Transverse colon (tissue), 4 donors: Measurements from ENCODE around the gene FAM83G. TPM values are rescaled to one million over a fixed set of nuclear protein-coding genes. Genes with fewer than 3 reads are reported as not detected.
"Not testable (repeated sequence)": the region's sequence is repeated elsewhere in the genome, so short reads cannot be mapped to it uniquely, and the experiment has no call there.

Source experiments
- DNase-seq: peaks from one replicate; pipeline ENCODE4 v3.0.0-alpha.2; 2019
- H3K27ac ChIP-seq, 4 donors: fragments of 200-600 bp; sonication (generic); 2 replicates each; pipeline ENCODE4 v1.5.1; 2016 to 2018; ENCODE audit warnings: inconsistent platforms in 4 of 4
- H3K27me3 ChIP-seq: fragments of 200-600 bp; sonication (generic); 2 replicates; pipeline ENCODE4 v1.5.1; 2017; ENCODE audit warnings: inconsistent platforms
- H3K36me3 ChIP-seq, 4 donors: fragments of 200-600 bp; sonication (generic); 2 replicates each; pipeline ENCODE4 v1.5.1; 2017 to 2019; ENCODE audit warnings: inconsistent platforms in 4 of 4
- H3K4me1 ChIP-seq, 4 donors: fragments of 200-600 bp; sonication (generic); 2 replicates each; pipeline ENCODE4 v1.5.1; 2017 to 2020; ENCODE audit warnings: inconsistent platforms in 4 of 4
- H3K4me3 ChIP-seq, 4 donors: fragments of 200-600 bp; sonication (generic); 1 replicate in 1 of 4; 2 replicates in 3 of 4; pipeline versions ENCODE4 v1.5.1 to v1.6.1; 2017 to 2019; ENCODE audit warnings: inconsistent platforms in 4 of 4
- H3K9me3 ChIP-seq, 2 donors: fragments of 200-600 bp; sonication (generic); 2 replicates each; pipeline ENCODE4 v1.5.1; 2017 to 2019; ENCODE audit warnings: inconsistent platforms in 2 of 2
- CTCF ChIP-seq, 5 experiments: fragments of 200-600 bp in 3 of 5; fragments of 450-650 bp in 2 of 5; sonication (generic) in 3 of 5; IDR thresholded peaks; 1 replicate in 2 of 5; 2 replicates in 3 of 5; pipeline ENCODE4 v1.5.1; 2016 to 2017; ENCODE audit warnings: antibody characterized with exemption in 5 of 5, inconsistent platforms in 3 of 5, mild to moderate bottlenecking in 2 of 5, moderate library complexity in 1 of 5
- EP300 ChIP-seq: sonication (generic); formaldehyde crosslinking; IDR thresholded peaks from one replicate; pipeline ENCODE4 v1.6.1; 2017; ENCODE audit warnings: antibody characterized with exemption, low read depth
- POLR2A ChIP-seq: fragments of 450-650 bp; IDR thresholded peaks from one replicate; pipeline ENCODE4 v1.6.1; 2016; ENCODE audit warnings: antibody characterized with exemption, mild to moderate bottlenecking, moderate library complexity
- POLR2AphosphoS5 ChIP-seq, 3 donors: sonication (generic); formaldehyde crosslinking; IDR thresholded peaks; one replicate each; pipeline ENCODE4 v1.6.1; 2016; ENCODE audit warnings: antibody characterized with exemption in 3 of 3
- WGBS, 2 donors: methylation state at CpG; one replicate each; pipeline ENCODE4 v1.1.5; 2018; ENCODE audit warnings: low coverage in 1 of 2; 5-methylcytosine and 5-hydroxymethylcytosine counted together
- in situ Hi-C, 4 donors: fragments of 200-750 bp; cut with MboI; loops; one replicate each; pipeline versions ENCODE4 v1.15.0 to v1.15.1; 2017; ENCODE audit warnings: low sequenced_read_pairs in 3 of 4, low pct_ligation_motif_present in 1 of 4, low pct_unique_long_range_greater_than_20kb in 1 of 4
- intact Hi-C: fragments of 100-400 bp; cut with DNase I; formaldehyde crosslinking; loops from one replicate; pipeline ENCODE4 v1.15.1; 2023; ENCODE audit warnings: low total_unique reads
- total RNA-seq, 4 donors: library from RNA; depleted of rRNA; stranded (reverse); fragments of >200 nt; gene quantifications; one replicate each; pipeline ENCODE4 v1.1.0, GENCODE V29; 2016

Gene FAM83G
- total RNA-seq, 4 donors from 2014 or later, result 33.6 to 75.6 (median 39.4) TPM

GRCh38 chr17:18959071-18959844, 45.3 kb downstream of the FAM83G start:
- H3K4me3 ChIP-seq, result no peak overlapping the region
- 85% methylated on average over 22 of the region's 22 CpGs; no CpG with 5 or more reads in 1 of the 2 donors for WGBS, 2 donors
- H3K4me1 ChIP-seq, result peaks cover 0 to 9% (median 2%) of the 10 kb centered on the region in 4 donors
- intact Hi-C loops (no loop called here), in situ Hi-C loops (no loop called here)
- TF ChIP-seq POLR2AphosphoS5 (IDR thresholded peaks at IDR 0.05), result no peak
- no peaks in the 10 kb centered on the region for H3K27me3 ChIP-seq
- DNase-seq, result no peak
- no peak overlapping the region for H3K27ac ChIP-seq
- H3K36me3 ChIP-seq, result no peaks in the 10 kb centered on the region
- H3K9me3 ChIP-seq, result no peaks in the 10 kb centered on the region

DNA sequence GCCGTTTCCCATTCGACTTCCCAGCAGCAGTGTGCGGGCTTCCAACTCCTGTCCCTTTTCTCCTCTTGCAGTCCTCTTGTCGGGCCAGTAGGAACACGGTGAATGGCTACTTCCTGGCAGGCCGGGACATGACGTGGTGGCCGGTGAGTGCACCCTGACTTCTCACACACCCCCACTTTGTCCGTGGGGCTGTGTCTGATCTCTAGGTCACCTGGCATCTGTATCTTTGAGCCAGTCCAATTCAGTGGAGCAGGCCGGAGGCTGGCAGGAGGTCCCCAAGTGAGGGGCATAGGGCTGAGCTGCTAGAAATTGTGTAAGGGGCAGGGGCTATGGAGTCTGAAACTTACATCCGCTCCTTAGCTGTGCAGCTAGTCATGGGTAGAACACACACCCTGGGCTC, 46.0 kb downstream of the FAM83G start:
- Histone ChIP-seq H3K4me1 (peaks cover 0 to 9% (median 2%) of the 10 kb centered on the region in 4 donors), H3K4me3 (no peak overlapping the region), H3K36me3 (no peaks in the 10 kb centered on the region), H3K9me3 (no peaks in the 10 kb centered on the region), H3K27me3 (no peaks in the 10 kb centered on the region), H3K27ac (no peak overlapping the region)
- WGBS, 2 donors, result 97% methylated on average over 11 of the region's 11 CpGs; no CpG with 5 or more reads in 1 of the 2 donors
- no peak for TF ChIP-seq POLR2A
- no peak for TF ChIP-seq CTCF (IDR thresholded peaks at IDR 0.05)
- no peak for TF ChIP-seq POLR2AphosphoS5 (IDR thresholded peaks at IDR 0.05)
- TF ChIP-seq EP300, result no peak
- in situ Hi-C loops (no loop called here), intact Hi-C loops (no loop called here)
- DNase-seq, result no peak

GRCh38 chr17:18957831-18958230, 46.7 kb downstream of the FAM83G start:
- intact Hi-C loops, result no loop called here

GRCh38 chr17:18956581-18956980, 48.0 kb downstream of the FAM83G start:
- no peak overlapping the region for H3K4me3 ChIP-seq
- H3K36me3 ChIP-seq, result no peaks in the 10 kb centered on the region
- no peaks in the 10 kb centered on the region for H3K27me3 ChIP-seq
- in situ Hi-C loops (no loop called here), intact Hi-C loops (no loop called here)
- H3K9me3 ChIP-seq, result no peaks in the 10 kb centered on the region
- TF ChIP-seq POLR2A, result no peak
- TF ChIP-seq EP300, result no peak
- TF ChIP-seq CTCF (IDR thresholded peaks at IDR 0.05), result no peak
- no peak for TF ChIP-seq POLR2AphosphoS5 (IDR thresholded peaks at IDR 0.05)
- DNase-seq, result no peak
- 89% methylated on average over 3 of the region's 3 CpGs; no CpG with 5 or more reads in 1 of the 2 donors for WGBS, 2 donors
- no peak overlapping the region for H3K27ac ChIP-seq
- H3K4me1 ChIP-seq, result peaks cover 0 to 7% (median 2%) of the 10 kb centered on the region in 4 donors

More at GRCh38 chr17:18957831-18958230, 46.7 kb downstream of the FAM83G start:
- no peak overlapping the region for H3K4me3 ChIP-seq
- H3K27ac ChIP-seq, result no peak overlapping the region
- TF ChIP-seq POLR2A (no peak), CTCF (IDR thresholded peaks at IDR 0.05) (no peak), EP300 (no peak), POLR2AphosphoS5 (IDR thresholded peaks at IDR 0.05) (no peak)
- H3K4me1 ChIP-seq, result peaks cover 0 to 9% (median 2%) of the 10 kb centered on the region in 4 donors
- in situ Hi-C loops, result no loop called here
- no peak for DNase-seq
- no peaks in the 10 kb centered on the region for H3K9me3 ChIP-seq
- H3K36me3 ChIP-seq, result no peaks in the 10 kb centered on the region
- WGBS, 2 donors, result 60 to 84% methylated on average over 1 to 4 of the region's 4 CpGs
- no peaks in the 10 kb centered on the region for H3K27me3 ChIP-seq

DNA sequence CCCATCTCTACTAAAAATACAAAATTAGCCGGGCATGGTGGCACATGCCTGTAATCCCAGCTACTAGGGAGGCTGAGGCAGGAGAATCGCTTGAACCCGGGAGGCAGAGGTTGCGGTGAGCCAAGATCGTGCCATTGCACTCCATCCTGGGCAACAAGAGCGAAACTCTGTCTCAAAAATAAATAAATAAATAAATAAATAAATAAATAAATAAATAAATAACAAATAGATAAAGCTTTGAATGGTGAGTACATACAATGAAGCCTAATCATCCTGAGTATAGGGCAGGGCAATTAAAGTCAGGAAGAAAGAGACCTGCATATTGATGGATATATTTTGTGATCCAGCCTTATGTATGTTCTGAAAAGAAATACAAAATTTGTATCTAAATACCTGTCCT, 48.5 kb downstream of the FAM83G start:
- H3K27me3 ChIP-seq, H3K9me3 ChIP-seq, H3K36me3 ChIP-seq, intact Hi-C loops, H3K4me3 ChIP-seq, DNase-seq, H3K4me1 ChIP-seq, in situ Hi-C loops, H3K27ac ChIP-seq: not testable (repeated sequence)
- WGBS, 2 donors, result 93 to 94% methylated on average over 6 of the region's 6 CpGs
